Measurements from ENCODE around the gene OGFOD2.

OGFOD2 gene

DNA sequence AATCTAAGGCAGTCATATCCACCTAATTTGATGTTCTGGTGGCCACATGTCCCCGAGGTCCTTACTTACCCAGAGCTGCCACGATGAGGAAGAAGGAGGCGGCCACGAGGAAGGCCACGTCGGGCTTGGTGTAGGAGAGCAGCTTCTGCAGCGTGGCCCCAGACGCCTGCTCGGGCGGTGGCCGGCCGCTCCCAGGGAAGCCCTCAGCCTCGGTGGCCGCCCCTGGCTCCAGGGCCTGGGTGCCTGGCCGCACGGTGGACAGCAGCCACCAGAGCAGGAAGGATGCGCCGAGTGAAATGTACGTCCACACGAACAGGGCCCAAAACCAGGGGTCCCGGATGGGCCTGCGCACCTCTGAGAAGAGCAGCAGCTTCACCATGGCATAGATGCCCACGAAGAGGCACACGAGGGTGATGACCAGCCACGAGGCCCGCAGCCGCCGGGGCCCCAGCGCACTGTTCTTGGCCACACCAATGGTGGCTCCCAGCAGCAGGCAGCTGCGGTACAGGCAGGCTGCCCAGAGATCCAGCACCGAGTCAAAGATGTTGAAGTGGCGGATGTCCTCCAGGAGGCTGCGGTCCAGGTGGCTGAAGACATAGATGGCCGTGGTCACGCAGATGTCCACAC, 15.4 kb upstream of the OGFOD2 start:
- Histone ChIP-seq H3K4me1 (ENCODE audit: low read length) (no peaks in the 10 kb centered on the region), H3K79me2 (ENCODE audit: low read length) (no peaks in the 10 kb centered on the region), H3K27ac (ENCODE audit: low read length) (no peak overlapping the region), H3K9me3 (replicated peaks; ENCODE audit: insufficient read depth, low read length) (no peaks in the 10 kb centered on the region), H3K27me3 (replicated peaks; ENCODE audit: insufficient read depth, low read length) (no peaks in the 10 kb centered on the region), H3F3A (ENCODE audit: insufficient read depth, low read length) (no peaks in the 10 kb centered on the region), H3K9ac (ENCODE audit: low read length) (no peak overlapping the region), H3K4me2 (ENCODE audit: low read depth, low read length) (no peak overlapping the region), H3K4me3 (ENCODE audit: low read length) (no peak overlapping the region), H2AFZ (ENCODE audit: low read length) (no peak overlapping the region), H3K9me2 (replicated peaks; ENCODE audit: insufficient read depth, low read length) (no peaks in the 10 kb centered on the region), H4K20me1 (ENCODE audit: insufficient read depth, low read length) (no peaks in the 10 kb centered on the region), H3K36me3 (replicated peaks; ENCODE audit: insufficient read depth, low read length) (no peaks in the 10 kb centered on the region)
- TF ChIP-seq EZH2 (optimal IDR thresholded peaks at IDR 0.05; ENCODE audit: low read depth, low read length) (no peak), EZH2phosphoT487 (IDR thresholded peaks at IDR 0.05; ENCODE audit: low read length) (no peak)
- TF ChIP-seq, protein P1, sequence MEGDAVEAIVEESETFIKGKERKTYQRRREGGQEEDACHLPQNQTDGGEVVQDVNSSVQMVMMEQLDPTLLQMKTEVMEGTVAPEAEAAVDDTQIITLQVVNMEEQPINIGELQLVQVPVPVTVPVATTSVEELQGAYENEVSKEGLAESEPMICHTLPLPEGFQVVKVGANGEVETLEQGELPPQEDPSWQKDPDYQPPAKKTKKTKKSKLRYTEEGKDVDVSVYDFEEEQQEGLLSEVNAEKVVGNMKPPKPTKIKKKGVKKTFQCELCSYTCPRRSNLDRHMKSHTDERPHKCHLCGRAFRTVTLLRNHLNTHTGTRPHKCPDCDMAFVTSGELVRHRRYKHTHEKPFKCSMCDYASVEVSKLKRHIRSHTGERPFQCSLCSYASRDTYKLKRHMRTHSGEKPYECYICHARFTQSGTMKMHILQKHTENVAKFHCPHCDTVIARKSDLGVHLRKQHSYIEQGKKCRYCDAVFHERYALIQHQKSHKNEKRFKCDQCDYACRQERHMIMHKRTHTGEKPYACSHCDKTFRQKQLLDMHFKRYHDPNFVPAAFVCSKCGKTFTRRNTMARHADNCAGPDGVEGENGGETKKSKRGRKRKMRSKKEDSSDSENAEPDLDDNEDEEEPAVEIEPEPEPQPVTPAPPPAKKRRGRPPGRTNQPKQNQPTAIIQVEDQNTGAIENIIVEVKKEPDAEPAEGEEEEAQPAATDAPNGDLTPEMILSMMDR (IDR thresholded peaks at IDR 0.05; ENCODE audit: low read length): no peak
- DNase-seq: no peak

DNA sequence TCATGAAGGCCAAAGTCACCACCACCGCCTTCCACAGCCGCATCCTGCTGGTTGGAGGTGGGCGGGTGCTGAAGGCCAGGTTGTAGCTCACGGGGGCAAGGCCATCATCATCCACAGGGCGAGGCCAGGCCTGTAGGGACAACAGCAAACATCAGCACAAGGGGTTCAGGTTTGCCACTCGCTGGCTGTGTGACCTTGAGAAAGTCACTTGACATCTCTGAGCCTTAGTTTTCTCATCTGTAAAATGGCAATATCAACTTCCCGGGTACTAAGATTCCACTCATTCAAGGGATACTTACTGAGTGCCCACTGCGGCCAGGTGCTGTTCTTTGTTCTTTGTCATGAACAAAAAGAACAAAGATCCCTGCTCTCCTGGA, 14.9 kb upstream of the OGFOD2 start:
- H3K27ac ChIP-seq (ENCODE audit: low read length): no peak overlapping the region

GRCh38 chr12:122961531-122962329, 13.3 kb upstream of the OGFOD2 start:
- Histone ChIP-seq H3K4me1 (ENCODE audit: low read length) (peaks cover 2% of the 10 kb centered on the region; the same call in 1 of the 2 replicates), H4K20me1 (ENCODE audit: insufficient read depth, low read length) (no peaks in the 10 kb centered on the region), H3F3A (ENCODE audit: insufficient read depth, low read length) (no peaks in the 10 kb centered on the region), H3K27me3 (replicated peaks; ENCODE audit: insufficient read depth, low read length) (no peaks in the 10 kb centered on the region), H3K36me3 (replicated peaks; ENCODE audit: insufficient read depth, low read length) (no peaks in the 10 kb centered on the region), H3K4me3 (ENCODE audit: low read length) (no peak overlapping the region), H2AFZ (ENCODE audit: low read length) (no peak overlapping the region), H3K27ac (ENCODE audit: low read length) (no peak overlapping the region), H3K9ac (ENCODE audit: low read length) (no peak overlapping the region), H3K9me3 (replicated peaks; ENCODE audit: insufficient read depth, low read length) (no peaks in the 10 kb centered on the region), H3K4me2 (ENCODE audit: low read depth, low read length) (no peak overlapping the region), H3K9me2 (replicated peaks; ENCODE audit: insufficient read depth, low read length) (no peaks in the 10 kb centered on the region), H3K79me2 (ENCODE audit: low read length) (no peaks in the 10 kb centered on the region)
- no peak for DNase-seq
- TF ChIP-seq EZH2phosphoT487 (IDR thresholded peaks at IDR 0.05; ENCODE audit: low read length): no peak
- no peak for TF ChIP-seq EZH2 (optimal IDR thresholded peaks at IDR 0.05; ENCODE audit: low read depth, low read length)
- TF ChIP-seq, protein P1 (IDR thresholded peaks at IDR 0.05; ENCODE audit: low read length): no peak

More for the DNA sequence above, 14.9 kb upstream of the OGFOD2 start:
- no peaks in the 10 kb centered on the region for H3K27me3 ChIP-seq (replicated peaks; ENCODE audit: insufficient read depth, low read length)
- H3K36me3 ChIP-seq (replicated peaks; ENCODE audit: insufficient read depth, low read length): no peaks in the 10 kb centered on the region
- H3K9ac ChIP-seq (ENCODE audit: low read length): no peak overlapping the region
- DNase-seq: no peak
- no peak overlapping the region for H3K4me3 ChIP-seq (ENCODE audit: low read length)
- H3K9me2 ChIP-seq (replicated peaks; ENCODE audit: insufficient read depth, low read length): no peaks in the 10 kb centered on the region
- no peaks in the 10 kb centered on the region for H4K20me1 ChIP-seq (ENCODE audit: insufficient read depth, low read length)
- no peaks in the 10 kb centered on the region for H3K4me1 ChIP-seq (ENCODE audit: low read length)
- H3F3A ChIP-seq (ENCODE audit: insufficient read depth, low read length): no peaks in the 10 kb centered on the region
- H3K4me2 ChIP-seq (ENCODE audit: low read depth, low read length): no peak overlapping the region
- no peak overlapping the region for H2AFZ ChIP-seq (ENCODE audit: low read length)
- no peaks in the 10 kb centered on the region for H3K9me3 ChIP-seq (replicated peaks; ENCODE audit: insufficient read depth, low read length)
- TF ChIP-seq, protein P1 (IDR thresholded peaks at IDR 0.05; ENCODE audit: low read length): no peak
- TF ChIP-seq EZH2phosphoT487 (IDR thresholded peaks at IDR 0.05; ENCODE audit: low read length) (no peak), EZH2 (optimal IDR thresholded peaks at IDR 0.05; ENCODE audit: low read depth, low read length) (no peak)
- H3K79me2 ChIP-seq (ENCODE audit: low read length): no peaks in the 10 kb centered on the region

Data from MM.1S (cell line).